ENCODE measurements around the gene MARCHF2.

Gene MARCHF2

DNA sequence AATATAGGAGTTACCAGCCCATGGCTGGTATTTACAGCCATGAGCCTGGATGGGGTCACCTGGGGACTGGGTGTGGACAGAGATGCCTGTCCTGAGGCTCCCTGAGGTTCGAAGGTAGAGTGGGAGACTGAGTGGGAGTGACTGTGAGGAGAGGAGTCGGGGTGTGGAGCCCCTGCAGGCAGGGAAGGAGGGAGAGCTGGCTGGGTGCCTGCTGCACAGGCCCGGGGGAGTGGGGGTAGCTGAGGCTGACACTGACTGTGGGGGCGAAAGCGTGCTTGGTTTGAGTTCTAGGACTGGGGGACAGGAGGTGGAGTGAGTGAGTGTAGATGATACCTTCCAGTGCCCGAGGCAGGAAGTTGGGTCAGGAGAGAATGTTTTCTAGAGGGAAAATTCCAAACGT lies 15.8 kb upstream of the MARCHF2 start:
- H3K27ac ChIP-seq (ENCODE audit: low read depth, low read length), result no peak overlapping the region
- H3K36me3 ChIP-seq (ENCODE audit: control insufficient read depth, low read length), result peaks cover 2% of the 10 kb centered on the region; the same call in 1 of the 2 replicates
- H3K4me2 ChIP-seq (ENCODE audit: low read length), result no peak overlapping the region
- no peaks in the 10 kb centered on the region for H3K9me2 ChIP-seq (replicated peaks; ENCODE audit: control insufficient read depth, low read length)
- TF ChIP-seq, protein P1, sequence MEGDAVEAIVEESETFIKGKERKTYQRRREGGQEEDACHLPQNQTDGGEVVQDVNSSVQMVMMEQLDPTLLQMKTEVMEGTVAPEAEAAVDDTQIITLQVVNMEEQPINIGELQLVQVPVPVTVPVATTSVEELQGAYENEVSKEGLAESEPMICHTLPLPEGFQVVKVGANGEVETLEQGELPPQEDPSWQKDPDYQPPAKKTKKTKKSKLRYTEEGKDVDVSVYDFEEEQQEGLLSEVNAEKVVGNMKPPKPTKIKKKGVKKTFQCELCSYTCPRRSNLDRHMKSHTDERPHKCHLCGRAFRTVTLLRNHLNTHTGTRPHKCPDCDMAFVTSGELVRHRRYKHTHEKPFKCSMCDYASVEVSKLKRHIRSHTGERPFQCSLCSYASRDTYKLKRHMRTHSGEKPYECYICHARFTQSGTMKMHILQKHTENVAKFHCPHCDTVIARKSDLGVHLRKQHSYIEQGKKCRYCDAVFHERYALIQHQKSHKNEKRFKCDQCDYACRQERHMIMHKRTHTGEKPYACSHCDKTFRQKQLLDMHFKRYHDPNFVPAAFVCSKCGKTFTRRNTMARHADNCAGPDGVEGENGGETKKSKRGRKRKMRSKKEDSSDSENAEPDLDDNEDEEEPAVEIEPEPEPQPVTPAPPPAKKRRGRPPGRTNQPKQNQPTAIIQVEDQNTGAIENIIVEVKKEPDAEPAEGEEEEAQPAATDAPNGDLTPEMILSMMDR (IDR thresholded peaks at IDR 0.05; ENCODE audit: low read depth, low read length, poor library complexity, severe bottlenecking), result no peak
- TF ChIP-seq EZH2phosphoT487 (IDR thresholded peaks at IDR 0.05; ENCODE audit: borderline replicate concordance, low read length), result no peak
- H3K27me3 ChIP-seq (ENCODE audit: control insufficient read depth, low read length), result no peaks in the 10 kb centered on the region
- no peaks in the 10 kb centered on the region for H3K9me3 ChIP-seq (ENCODE audit: control insufficient read depth, insufficient read depth, low read length)
- H3K4me1 ChIP-seq (ENCODE audit: control insufficient read depth, low read length), result no peaks in the 10 kb centered on the region
- H3K79me2 ChIP-seq (ENCODE audit: control insufficient read depth, low read length), result peaks cover 45% of the 10 kb centered on the region
- H3K4me3 ChIP-seq (ENCODE audit: low read length), result no peak overlapping the region
- no peaks in the 10 kb centered on the region; the same call in 1 of the 2 replicates for H4K20me1 ChIP-seq (ENCODE audit: control insufficient read depth, insufficient read depth, low read depth, low read length)
- H3F3A ChIP-seq (ENCODE audit: control insufficient read depth, insufficient read depth), result no peaks in the 10 kb centered on the region

DNA sequence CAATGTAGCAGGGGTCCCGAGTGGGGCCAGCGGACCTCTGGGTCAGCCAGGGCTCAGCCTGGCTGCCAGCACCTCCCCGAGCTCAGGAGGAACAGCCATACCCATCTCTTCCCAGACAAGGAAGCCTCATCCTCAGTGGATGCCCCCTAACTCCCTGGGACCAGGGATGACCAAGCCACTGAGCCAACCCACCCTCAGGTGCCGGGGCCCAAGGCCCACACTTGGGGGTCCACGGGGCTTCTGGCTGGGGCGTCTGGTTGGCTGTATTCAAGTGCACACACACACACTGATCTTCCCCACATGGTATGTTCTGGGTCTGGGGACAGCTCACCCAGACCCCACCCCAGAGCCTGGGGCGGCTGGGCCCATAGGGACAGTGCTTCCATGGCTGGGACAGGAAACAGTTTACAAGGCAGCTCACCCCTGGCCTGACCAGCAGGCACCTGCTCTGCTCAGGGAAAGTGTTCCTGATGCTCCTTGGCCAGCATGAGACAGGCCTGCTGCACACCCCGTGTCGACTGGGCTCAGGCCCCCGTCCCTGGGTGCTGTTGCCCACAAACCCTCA lies 15.3 kb upstream of the MARCHF2 start:
- Histone ChIP-seq H3K4me1 (ENCODE audit: control insufficient read depth, low read length) (no peaks in the 10 kb centered on the region), H3K4me2 (ENCODE audit: low read length) (no peak overlapping the region), H3K27me3 (ENCODE audit: control insufficient read depth, low read length) (no peaks in the 10 kb centered on the region), H3K27ac (ENCODE audit: low read depth, low read length) (no peak overlapping the region), H4K20me1 (ENCODE audit: control insufficient read depth, insufficient read depth, low read depth, low read length) (no peaks in the 10 kb centered on the region; the same call in 1 of the 2 replicates), H3K36me3 (ENCODE audit: control insufficient read depth, low read length) (peaks cover 4% of the 10 kb centered on the region; the same call in 1 of the 2 replicates), H3K4me3 (ENCODE audit: low read length) (no peak overlapping the region), H3K79me2 (ENCODE audit: control insufficient read depth, low read length) (peaks cover 42% of the 10 kb centered on the region), H3F3A (ENCODE audit: control insufficient read depth, insufficient read depth) (no peaks in the 10 kb centered on the region), H3K9me3 (ENCODE audit: control insufficient read depth, insufficient read depth, low read length) (no peaks in the 10 kb centered on the region), H3K9me2 (replicated peaks; ENCODE audit: control insufficient read depth, low read length) (no peaks in the 10 kb centered on the region)
- TF ChIP-seq EZH2phosphoT487 (IDR thresholded peaks at IDR 0.05; ENCODE audit: borderline replicate concordance, low read length), result no peak
- TF ChIP-seq, protein P1 (IDR thresholded peaks at IDR 0.05; ENCODE audit: low read depth, low read length, poor library complexity, severe bottlenecking), result no peak

DNA sequence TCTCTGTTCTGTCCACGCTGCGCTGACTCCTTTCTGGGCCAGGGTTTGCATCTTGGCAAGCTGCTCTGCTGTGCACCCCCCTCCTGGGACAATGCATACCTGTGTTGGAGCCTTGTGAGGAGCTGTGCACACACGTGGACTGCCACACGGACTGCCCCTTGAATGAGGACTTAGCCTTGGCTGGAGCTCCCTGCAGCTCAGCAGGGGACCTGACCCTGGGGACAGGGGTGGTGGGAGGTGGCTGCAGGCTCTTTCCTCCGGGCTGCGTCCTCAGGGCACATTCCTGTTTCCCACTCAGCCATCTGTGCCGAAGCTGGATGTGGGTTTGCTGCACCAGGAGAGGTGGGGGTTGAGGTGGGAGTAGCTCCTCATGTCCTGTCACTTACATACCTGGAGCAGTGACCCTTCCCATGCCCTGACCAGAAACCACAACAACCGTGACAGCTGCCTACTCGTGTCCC lies 14.8 kb upstream of the MARCHF2 start:
- Histone ChIP-seq H3K79me2 (ENCODE audit: control insufficient read depth, low read length) (peaks cover 37% of the 10 kb centered on the region), H4K20me1 (ENCODE audit: control insufficient read depth, insufficient read depth, low read depth, low read length) (no peaks in the 10 kb centered on the region; the same call in 1 of the 2 replicates), H3K9me2 (replicated peaks; ENCODE audit: control insufficient read depth, low read length) (no peaks in the 10 kb centered on the region), H3K4me3 (ENCODE audit: low read length) (no peak overlapping the region), H3K36me3 (ENCODE audit: control insufficient read depth, low read length) (peaks cover 4% of the 10 kb centered on the region; the same call in 1 of the 2 replicates), H3K27ac (ENCODE audit: low read depth, low read length) (no peak overlapping the region), H3K4me1 (ENCODE audit: control insufficient read depth, low read length) (no peaks in the 10 kb centered on the region), H3K9me3 (ENCODE audit: control insufficient read depth, insufficient read depth, low read length) (no peaks in the 10 kb centered on the region), H3F3A (ENCODE audit: control insufficient read depth, insufficient read depth) (no peaks in the 10 kb centered on the region), H3K4me2 (ENCODE audit: low read length) (no peak overlapping the region), H3K27me3 (ENCODE audit: control insufficient read depth, low read length) (no peaks in the 10 kb centered on the region)
- no peak for TF ChIP-seq EZH2phosphoT487 (IDR thresholded peaks at IDR 0.05; ENCODE audit: borderline replicate concordance, low read length)
- TF ChIP-seq, protein P1 (IDR thresholded peaks at IDR 0.05; ENCODE audit: low read depth, low read length, poor library complexity, severe bottlenecking), result no peak
